K562 (cell line): Measurements from ENCODE around the gene OPA1. TPM values are rescaled to one million over a fixed set of nuclear protein-coding genes. Genes with fewer than 3 reads are reported as not detected.
A peak's percentile ranks its signal among the peaks of the same experiment; 100 is the strongest.

Source experiments
- BRF2 ChIP-seq: IDR thresholded peaks from 3 replicates; pipeline ENCODE4 v1.6.1; 2011; ENCODE audit warnings: borderline replicate concordance, mild to moderate bottlenecking; ENCODE audit not compliant: insufficient read length, insufficient read depth
- CUX1 ChIP-seq: fragments of 200-800 bp; sonication (Bioruptor generic); IDR thresholded peaks from 2 replicates; pipeline ENCODE4 v1.6.1; 2016; ENCODE audit warnings: missing genetic modification characterization, missing compliant biosample characterization
- FOXP1 ChIP-seq: sonication (generic); formaldehyde crosslinking; IDR thresholded peaks from 2 replicates; pipeline ENCODE4 v1.8.0; 2022; ENCODE audit warnings: mild to moderate bottlenecking, missing genetic modification reagents
- HDGF ChIP-seq: fragments of 450-650 bp; IDR thresholded peaks from 2 replicates; pipeline ENCODE4 v1.6.1; 2016
- JUND ChIP-seq, 2 experiments: IDR thresholded peaks; 2 replicates in 1 of 2; 3 replicates in 1 of 2; pipeline ENCODE4 v1.6.1; 2011; ENCODE audit warnings: borderline replicate concordance in 2 of 2, low read depth in 2 of 2, low read length in 2 of 2, improper control_type of control experiment in 1 of 2, missing biosample characterization in 1 of 2, missing genetic modification characterization in 1 of 2, missing genetic modification reagents in 1 of 2
- MED1 ChIP-seq: sonication (generic); formaldehyde crosslinking; IDR thresholded peaks from 2 replicates; pipeline ENCODE4 v1.8.1; 2023; ENCODE audit warnings: missing genetic modification reagents, borderline replicate concordance
- PCBP1 ChIP-seq: fragments of 200-400 bp; formaldehyde crosslinking; IDR thresholded peaks from 2 replicates; pipeline ENCODE4 v1.6.1; 2018; ENCODE audit warnings: mild to moderate bottlenecking, low read depth, low read length; ENCODE audit not compliant: poor library complexity, severe bottlenecking
- SRF ChIP-seq, 2 experiments: fragments of 250-450, 450-650 bp in 1 of 2; sonication (Bioruptor Pico) in 1 of 2; sonication (generic) in 1 of 2; formaldehyde crosslinking; IDR thresholded peaks; 2 replicates each; pipeline versions ENCODE4 v1.5.0 to v1.5.1; 2020 to 2022; ENCODE audit warnings: mild to moderate bottlenecking in 1 of 2, missing genetic modification reagents in 1 of 2
- UBTF ChIP-seq, 2 experiments: IDR thresholded peaks; 2 replicates each; pipeline ENCODE4 v1.6.1; 2012; ENCODE audit warnings: improper control_type of control experiment in 2 of 2, low read depth in 2 of 2, low read length in 2 of 2, borderline replicate concordance in 1 of 2
- ZBTB7A ChIP-seq: IDR thresholded peaks from 2 replicates; pipeline ENCODE4 v1.6.1; 2011; ENCODE audit warnings: low read depth, mild to moderate bottlenecking, low read length, moderate library complexity, borderline replicate concordance; ENCODE audit not compliant: control insufficient read depth
- ZFP30 ChIP-seq: fragments of 250-450 bp; sonication (Bioruptor Pico); IDR thresholded peaks from 2 replicates; pipeline ENCODE4 v1.8.0; 2022; ENCODE audit warnings: moderate library complexity, mild to moderate bottlenecking, inconsistent platforms, borderline replicate concordance
- polyA plus RNA-seq, 8 experiments: library from polyadenylated mRNA; depleted of rRNA in 4 of 8; stranded (reverse) in 5 of 8; unstranded in 3 of 8; fragments of >200 nt; fragmentation: Nextera tagmentation in 2 of 8; fragmentation: Illumina TruSeq in 1 of 8; extraction: Ambion mirVana in 2 of 8; extraction: Trizol in 1 of 8; gene quantifications; 2 replicates each; pipeline versions ENCODE4 v1.2.1 to v1.2.3, GENCODE V29; 2011 to 2014; ENCODE audit warnings: inconsistent platforms in 1 of 8, missing spikeins in 1 of 8
- total RNA-seq, 7 experiments: library from RNA; depleted of rRNA in 6 of 7; stranded (reverse); fragments of >200 nt in 6 of 7; fragmentation: Illumina TruSeq in 2 of 7; extraction: Trizol in 2 of 7; gene quantifications; 2 replicates each; pipeline versions ENCODE4 v1.2.1 to v1.2.3, GENCODE V29; 2011 to 2021; ENCODE audit warnings: low replicate concordance in 1 of 7

OPA1 gene
- total and polyA plus RNA-seq, 9 of the 15 experiments (the other 6 are each of a cell fraction or from before 2014, with no cell fraction given), result 19.7 to 127 (median 94.7) TPM

GRCh38 chr3:193592841-193593667 is at the start of gene OPA1 (continued):
- TF ChIP-seq UBTF (IDR thresholded peaks at IDR 0.05; ENCODE audit: borderline replicate concordance in 1 of 2, low read depth in 2 of 2, low read length in 2 of 2), result peak; percentile 49 to 72; a peak in 1 of 4 replicates
- TF ChIP-seq JUND (IDR thresholded peaks at IDR 0.05; ENCODE audit: borderline replicate concordance, low read depth, low read length), result peak; percentile 85
- TF ChIP-seq JUND (tag; IDR thresholded peaks at IDR 0.05; ENCODE audit: borderline replicate concordance, low read depth, low read length), result peak; percentile 65; the same call in 1 of the 3 replicates
- no peak for TF ChIP-seq HDGF
- no peak for TF ChIP-seq BRF2
- peak; percentile 59; the same call in 1 of the 2 replicates for TF ChIP-seq ZBTB7A
- no peak for TF ChIP-seq MED1
- TF ChIP-seq SRF (CRISPR knock-in tag; IDR thresholded peaks at IDR 0.05), result peak in 1 of 2 experiments; percentile 80; a peak in 1 of 4 replicates
- TF ChIP-seq PCBP1, result peak; percentile 53
- TF ChIP-seq FOXP1 (CRISPR knock-in tag), result peak; percentile 94
- TF ChIP-seq ZFP30 (CRISPR knock-in tag), result no peak
- TF ChIP-seq CUX1 (CRISPR knock-in tag), result no peak
